ENCODE data around the gene DBP.

The DBP gene

DNA sequence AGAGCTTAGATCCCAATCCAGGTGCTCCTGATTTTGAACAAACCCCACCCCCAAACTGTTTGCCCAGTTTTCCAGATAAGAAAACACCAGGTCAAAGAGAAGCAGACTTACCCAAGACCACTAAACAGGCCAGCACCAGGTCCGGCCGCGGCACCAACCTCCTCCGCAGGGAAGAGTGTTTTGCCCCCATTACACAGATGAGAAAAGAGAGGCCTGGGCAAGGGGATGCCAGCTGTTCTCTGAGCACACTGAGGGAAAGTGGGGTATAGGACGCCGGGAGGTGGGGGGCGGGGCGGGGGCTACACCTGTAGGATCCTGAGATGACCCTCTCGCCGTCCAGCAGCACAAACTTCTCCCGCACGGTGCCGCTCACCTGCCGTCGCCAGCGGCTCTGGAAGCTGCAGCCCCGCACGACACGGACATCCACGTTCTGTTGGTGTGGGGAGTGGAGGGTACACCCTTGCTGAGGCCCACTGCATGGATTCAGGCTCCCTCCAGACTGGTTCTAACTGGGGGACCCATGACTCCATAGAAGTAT is 27.5 kb downstream of the DBP start:
- Histone ChIP-seq H3K36me3 (ENCODE audit: insufficient read depth, insufficient read length, low read length) (peaks cover 42% of the 10 kb centered on the region), H3K27me3 (ENCODE audit: insufficient read depth, insufficient read length) (no peaks in the 10 kb centered on the region), H3K9me3 (ENCODE audit: insufficient read depth, low read length) (no peaks in the 10 kb centered on the region), H3K4me3 (ENCODE audit: insufficient read length, low read depth) (no peak overlapping the region), H3K4me1 (ENCODE audit: insufficient read depth, insufficient read length) (no peaks in the 10 kb centered on the region), H3K9ac (ENCODE audit: insufficient read length, low read depth) (no peak overlapping the region)
- DNase-seq (ENCODE audit: low read depth, low spot score) = no peak
- TF ChIP-seq YY1 (IDR thresholded peaks at IDR 0.05; ENCODE audit: insufficient read depth, insufficient read length) (no peak), SUZ12 (IDR thresholded peaks at IDR 0.05; ENCODE audit: extremely low read depth, insufficient read depth, insufficient read length) (no peak), ZNF274 (IDR thresholded peaks at IDR 0.05; ENCODE audit: low read depth, low read length) (no peak)

- Histone ChIP-seq H3K4me1 (ENCODE audit: insufficient read depth, insufficient read length) (no peaks in the 10 kb centered on the region), H3K9me3 (ENCODE audit: insufficient read depth, low read length) (no peaks in the 10 kb centered on the region), H3K36me3 (ENCODE audit: insufficient read depth, insufficient read length, low read length) (peaks cover 37% of the 10 kb centered on the region), H3K27me3 (ENCODE audit: insufficient read depth, insufficient read length) (no peaks in the 10 kb centered on the region), H3K4me3 (ENCODE audit: insufficient read length, low read depth) (no peak overlapping the region), H3K9ac (ENCODE audit: insufficient read length, low read depth) (no peak overlapping the region)
- no peak for DNase-seq (ENCODE audit: low read depth, low spot score)
- TF ChIP-seq SUZ12 (IDR thresholded peaks at IDR 0.05; ENCODE audit: extremely low read depth, insufficient read depth, insufficient read length) = no peak
- TF ChIP-seq YY1 (IDR thresholded peaks at IDR 0.05; ENCODE audit: insufficient read depth, insufficient read length) = no peak
- TF ChIP-seq ZNF274 (IDR thresholded peaks at IDR 0.05; ENCODE audit: low read depth, low read length) = no peak
These were observed 28.3 kb downstream of the DBP start for GRCh38 chr19:48608798-48609263.

GRCh38 chr19:48607359-48607755 is 29.8 kb downstream of the DBP start:
- Histone ChIP-seq H3K4me3 (ENCODE audit: insufficient read length, low read depth) (no peak overlapping the region), H3K27me3 (ENCODE audit: insufficient read depth, insufficient read length) (no peaks in the 10 kb centered on the region), H3K9ac (ENCODE audit: insufficient read length, low read depth) (no peak overlapping the region), H3K9me3 (ENCODE audit: insufficient read depth, low read length) (no peaks in the 10 kb centered on the region), H3K4me1 (ENCODE audit: insufficient read depth, insufficient read length) (no peaks in the 10 kb centered on the region), H3K36me3 (ENCODE audit: insufficient read depth, insufficient read length, low read length) (peaks cover 31% of the 10 kb centered on the region)
- DNase-seq (ENCODE audit: low read depth, low spot score) = no peak
- TF ChIP-seq YY1 (IDR thresholded peaks at IDR 0.05; ENCODE audit: insufficient read depth, insufficient read length) (no peak), SUZ12 (IDR thresholded peaks at IDR 0.05; ENCODE audit: extremely low read depth, insufficient read depth, insufficient read length) (no peak), ZNF274 (IDR thresholded peaks at IDR 0.05; ENCODE audit: low read depth, low read length) (no peak)

GRCh38 chr19:48606463-48607358 is 30.5 kb downstream of the DBP start, which contains the start of gene SPACA4:
Gene SPACA4 (plus strand): TSS chr19:48606742. CDS start chr19:48606979, 237 bp downstream.
- no peak within 1 kb of the TSS for H3K4me3 ChIP-seq (ENCODE audit: insufficient read length, low read depth)
- H3K9ac ChIP-seq (ENCODE audit: insufficient read length, low read depth) = no peak within 1 kb of the TSS
- H3K36me3 ChIP-seq (ENCODE audit: insufficient read depth, insufficient read length, low read length) = peaks cover 27% of the 10 kb centered on the region
- no peaks in the 10 kb centered on the region for H3K27me3 ChIP-seq (ENCODE audit: insufficient read depth, insufficient read length)
- no peaks in the 10 kb centered on the region for H3K4me1 ChIP-seq (ENCODE audit: insufficient read depth, insufficient read length)
- DNase-seq (ENCODE audit: low read depth, low spot score) = no peak
- TF ChIP-seq SUZ12 (IDR thresholded peaks at IDR 0.05; ENCODE audit: extremely low read depth, insufficient read depth, insufficient read length) (no peak), ZNF274 (IDR thresholded peaks at IDR 0.05; ENCODE audit: low read depth, low read length) (no peak), YY1 (IDR thresholded peaks at IDR 0.05; ENCODE audit: insufficient read depth, insufficient read length) (no peak)
- no peaks in the 10 kb centered on the region for H3K9me3 ChIP-seq (ENCODE audit: insufficient read depth, low read length)

- H3K4me1 ChIP-seq (ENCODE audit: insufficient read depth, insufficient read length) = no peaks in the 10 kb centered on the region
- H3K4me3 ChIP-seq (ENCODE audit: insufficient read length, low read depth) = no peak overlapping the region
- no peaks in the 10 kb centered on the region for H3K9me3 ChIP-seq (ENCODE audit: insufficient read depth, low read length)
- no peak for DNase-seq (ENCODE audit: low read depth, low spot score)
- no peak overlapping the region for H3K9ac ChIP-seq (ENCODE audit: insufficient read length, low read depth)
- H3K27me3 ChIP-seq (ENCODE audit: insufficient read depth, insufficient read length) = no peaks in the 10 kb centered on the region
- H3K36me3 ChIP-seq (ENCODE audit: insufficient read depth, insufficient read length, low read length) = peaks cover 22% of the 10 kb centered on the region
- no peak for TF ChIP-seq SUZ12 (IDR thresholded peaks at IDR 0.05; ENCODE audit: extremely low read depth, insufficient read depth, insufficient read length)
- TF ChIP-seq YY1 (IDR thresholded peaks at IDR 0.05; ENCODE audit: insufficient read depth, insufficient read length) = no peak
- TF ChIP-seq ZNF274 (IDR thresholded peaks at IDR 0.05; ENCODE audit: low read depth, low read length) = no peak
These were observed 33.3 kb downstream of the DBP start for GRCh38 chr19:48603850-48604249.

- no peak for TF ChIP-seq SUZ12 (IDR thresholded peaks at IDR 0.05; ENCODE audit: extremely low read depth, insufficient read depth, insufficient read length)
- TF ChIP-seq ZNF274 (IDR thresholded peaks at IDR 0.05; ENCODE audit: low read depth, low read length) = no peak
- no peak for TF ChIP-seq YY1 (IDR thresholded peaks at IDR 0.05; ENCODE audit: insufficient read depth, insufficient read length)
- DNase-seq (ENCODE audit: low read depth, low spot score) = no peak
- Histone ChIP-seq H3K36me3 (ENCODE audit: insufficient read depth, insufficient read length, low read length) (peaks cover 20% of the 10 kb centered on the region), H3K4me3 (ENCODE audit: insufficient read length, low read depth) (no peak overlapping the region), H3K9ac (ENCODE audit: insufficient read length, low read depth) (no peak overlapping the region), H3K27me3 (ENCODE audit: insufficient read depth, insufficient read length) (no peaks in the 10 kb centered on the region), H3K9me3 (ENCODE audit: insufficient read depth, low read length) (no peaks in the 10 kb centered on the region), H3K4me1 (ENCODE audit: insufficient read depth, insufficient read length) (no peaks in the 10 kb centered on the region)
These were observed 33.7 kb downstream of the DBP start for GRCh38 chr19:48603449-48603848.

GRCh38 chr19:48603001-48603400 is 34.2 kb downstream of the DBP start:
- no peaks in the 10 kb centered on the region for H3K4me1 ChIP-seq (ENCODE audit: insufficient read depth, insufficient read length)
- H3K36me3 ChIP-seq (ENCODE audit: insufficient read depth, insufficient read length, low read length) = peaks cover 20% of the 10 kb centered on the region
- no peaks in the 10 kb centered on the region for H3K9me3 ChIP-seq (ENCODE audit: insufficient read depth, low read length)
- no peak overlapping the region for H3K4me3 ChIP-seq (ENCODE audit: insufficient read length, low read depth)
- H3K27me3 ChIP-seq (ENCODE audit: insufficient read depth, insufficient read length) = no peaks in the 10 kb centered on the region
- TF ChIP-seq YY1 (IDR thresholded peaks at IDR 0.05; ENCODE audit: insufficient read depth, insufficient read length) = no peak
- TF ChIP-seq ZNF274 (IDR thresholded peaks at IDR 0.05; ENCODE audit: low read depth, low read length) = no peak
- no peak for TF ChIP-seq SUZ12 (IDR thresholded peaks at IDR 0.05; ENCODE audit: extremely low read depth, insufficient read depth, insufficient read length)
- DNase-seq (ENCODE audit: low read depth, low spot score) = no peak
- H3K9ac ChIP-seq (ENCODE audit: insufficient read length, low read depth) = no peak overlapping the region

Data from NT2/D1 (cell line).